ENCODE measurements around the gene FCER1A. TPM values are rescaled to one million over a fixed set of nuclear protein-coding genes. Genes with fewer than 3 reads are reported as not detected.

FCER1A gene
- total and polyA plus RNA-seq, 11 donors: 0.15 to 2.4 (median 0.82) TPM; not detected in 4

- 71 to 88% (median 83%) methylated on average over 2 of the region's 2 CpGs for WGBS, 4 donors
- TF ChIP-seq POLR2A (IDR thresholded peaks at IDR 0.05): no peak
- TF ChIP-seq CTCF (IDR thresholded peaks at IDR 0.05): no peak
These were observed 32.7 kb downstream of the FCER1A start for GRCh38 chr1:159334797-159335196.

GRCh38 chr1:159338018-159338417 is 35.9 kb downstream of the FCER1A start:
- Histone ChIP-seq H3K27me3 (no peaks in the 10 kb centered on the region), H3K27ac (no peak overlapping the region), H3K9me3 (peaks cover 0 to 7% (median 0%) of the 10 kb centered on the region in 12 donors), H3K4me1 (no peaks in the 10 kb centered on the region), H3K4me3 (no peak overlapping the region), H3K36me3 (no peaks in the 10 kb centered on the region)
- intact Hi-C loops (cut with DNase I): no loop called here
- no peak for TF ChIP-seq CTCF (IDR thresholded peaks at IDR 0.05)
- no peak for TF ChIP-seq POLR2A (IDR thresholded peaks at IDR 0.05)
- DNase-seq (no peak), ATAC-seq (no peak)

More at GRCh38 chr1:159334797-159335196, 32.7 kb downstream of the FCER1A start:
- no peak for ATAC-seq
- Histone ChIP-seq H3K4me1 (no peaks in the 10 kb centered on the region), H3K27ac (no peak overlapping the region), H3K9me3 (peaks cover 0 to 15% (median 0%) of the 10 kb centered on the region in 12 donors), H3K36me3 (no peaks in the 10 kb centered on the region), H3K4me3 (no peak overlapping the region), H3K27me3 (no peaks in the 10 kb centered on the region)
- intact Hi-C loops (cut with DNase I): no loop called here
- DNase-seq: no peak

- H3K9me3 ChIP-seq: peaks cover 0 to 7% (median 0%) of the 10 kb centered on the region in 12 donors
- WGBS, 4 donors: 32 to 53% (median 37%) methylated on average over 1 of the region's 1 CpG
- no peaks in the 10 kb centered on the region for H3K27me3 ChIP-seq
- ATAC-seq (no peak), DNase-seq (no peak)
- TF ChIP-seq POLR2A (IDR thresholded peaks at IDR 0.05) (no peak), CTCF (IDR thresholded peaks at IDR 0.05) (no peak)
- intact Hi-C loops (cut with DNase I): no loop called here
- H3K36me3 ChIP-seq: no peaks in the 10 kb centered on the region
- no peaks in the 10 kb centered on the region for H3K4me1 ChIP-seq
- H3K4me3 ChIP-seq: no peak overlapping the region
- H3K27ac ChIP-seq: no peak overlapping the region
These were observed 37.4 kb downstream of the FCER1A start for GRCh38 chr1:159339536-159339935.

- TF ChIP-seq POLR2A (IDR thresholded peaks at IDR 0.05): no peak
- TF ChIP-seq CTCF (IDR thresholded peaks at IDR 0.05): no peak
- no peak for DNase-seq
- no peaks in the 10 kb centered on the region for H3K4me1 ChIP-seq
- H3K36me3 ChIP-seq: no peaks in the 10 kb centered on the region
- intact Hi-C loops (cut with DNase I): no loop called here
- no peak overlapping the region for H3K27ac ChIP-seq
- H3K27me3 ChIP-seq: no peaks in the 10 kb centered on the region
- H3K9me3 ChIP-seq: no peaks in the 10 kb centered on the region
- WGBS, 4 donors: 46 to 55% (median 49%) methylated on average over 2 of the region's 2 CpGs
- no peak overlapping the region for H3K4me3 ChIP-seq
- no peak for ATAC-seq
These were observed 39.6 kb downstream of the FCER1A start for GRCh38 chr1:159341736-159342135.
